Right lobe of liver (tissue), 4 donors: ENCODE measurements around the gene TCP11L1.

ENCODE experiments used
- CTCF ChIP-seq, 4 donors: fragments of 200-600 bp in 3 of 4; fragments of 450-650 bp in 1 of 4; IDR thresholded peaks; one replicate each; pipeline versions ENCODE4 v1.5.1 to v1.8.0; 2016 to 2022; ENCODE audit warnings: antibody characterized with exemption in 4 of 4, mild to moderate bottlenecking in 2 of 4
- POLR2A ChIP-seq: fragments of 450-650 bp; IDR thresholded peaks from one replicate; pipeline ENCODE4 v1.6.1; 2017; ENCODE audit warnings: antibody characterized with exemption, mild to moderate bottlenecking
- donor health status: DM: no; HTN: no; CAD: no.
- donor health status: DM: no; HTN: no; CAD: no.
- donor health status: DM: no; HTN: yes; CAD: no.

- TF ChIP-seq CTCF (IDR thresholded peaks at IDR 0.05), result no peak
- TF ChIP-seq POLR2A, result no peak
These were observed 33.1 kb downstream of the TCP11L1 start for GRCh38 chr11:33072465-33072864.
